CD4-positive, alpha-beta T cell (primary cell): ENCODE data around the gene POLA1. TPM values are rescaled to one million over a fixed set of nuclear protein-coding genes. Genes with fewer than 3 reads are reported as not detected.
A peak's percentile ranks its signal among the peaks of the same experiment; 100 is the strongest.

Experiments
- ATAC-seq: fragments of 200-7000 bp; cut with Tn5 transposase; one replicate; pipeline ENCODE4 v1.10.0; 2022; ENCODE audit warnings: mild to moderate bottlenecking; ENCODE audit not compliant: poor library complexity
- CTCF ChIA-PET: fragments of 350-600 bp; sonication (Branson Sonifier 250); formaldehyde crosslinking; loops from one replicate; lab custom pipeline; 2021; ENCODE audit warnings: antibody characterized with exemption, inconsistent platforms; lab: Charles Lee
- POLR2A ChIA-PET: fragments of 350-600 bp; sonication (Branson Sonifier 250); formaldehyde crosslinking; loops from one replicate; lab custom pipeline; 2021; ENCODE audit warnings: antibody characterized with exemption, inconsistent platforms; lab: Charles Lee
- DNase-seq, 14 experiments: peaks; one replicate each; pipeline ENCODE4 v3.0.0-alpha.2; 2013 to 2020; ENCODE audit warnings: mixed read lengths in 2 of 14
- H3K27ac ChIP-seq, 2 donors: one replicate each; pipeline versions ENCODE4 v1.5.1 to v1.7.0; 2013; ENCODE audit warnings: low read length in 2 of 2, low read depth in 1 of 2, mild to moderate bottlenecking in 1 of 2
- H3K27me3 ChIP-seq, 2 experiments: 1 replicate in 1 of 2; 2 replicates in 1 of 2; pipeline versions ENCODE4 v1.6.1 to v1.7.0; 2013; ENCODE audit warnings: low read length in 2 of 2, control low read depth in 1 of 2, mild to moderate bottlenecking in 1 of 2, moderate library complexity in 1 of 2; ENCODE audit not compliant: insufficient read depth in 2 of 2, control insufficient read depth in 1 of 2
- H3K36me3 ChIP-seq: one replicate; pipeline ENCODE4 v1.6.1; 2013; ENCODE audit warnings: low read length, control low read depth; ENCODE audit not compliant: insufficient read depth
- H3K4me1 ChIP-seq: one replicate; pipeline ENCODE4 v1.6.1; 2013; ENCODE audit warnings: low read length, control low read depth; ENCODE audit not compliant: insufficient read depth
- H3K4me3 ChIP-seq: one replicate; pipeline ENCODE4 v1.5.1; 2013; ENCODE audit warnings: mild to moderate bottlenecking, low read length, moderate library complexity
- H3K9me3 ChIP-seq, 2 experiments: 1 replicate in 1 of 2; 2 replicates in 1 of 2; pipeline versions ENCODE4 v1.6.1 to v1.7.0; 2013; ENCODE audit warnings: low read length in 2 of 2, mild to moderate bottlenecking in 2 of 2, control low read depth in 1 of 2, moderate library complexity in 1 of 2; ENCODE audit not compliant: control insufficient read depth in 1 of 2, insufficient read depth in 1 of 2
- H3K27ac Mint-ChIP-seq: one replicate; pipeline ENCODE4 v1.8.0; 2020; ENCODE audit warnings: mixed read lengths
- H3K27me3 Mint-ChIP-seq: one replicate; pipeline ENCODE4 v1.8.0; 2021; ENCODE audit warnings: mixed read lengths
- H3K36me3 Mint-ChIP-seq: one replicate; pipeline ENCODE4 v1.8.0; 2021; ENCODE audit warnings: low read depth, mixed read lengths
- H3K4me1 Mint-ChIP-seq: one replicate; pipeline ENCODE4 v1.8.0; 2021; ENCODE audit warnings: low read depth, mixed read lengths
- H3K4me3 Mint-ChIP-seq: one replicate; pipeline ENCODE4 v1.8.0; 2020; ENCODE audit warnings: mild to moderate bottlenecking, mixed read lengths
- H3K9me3 Mint-ChIP-seq: one replicate; pipeline ENCODE4 v1.8.0; 2020; ENCODE audit warnings: mixed read lengths
- intact Hi-C, 2 experiments: fragments of 100-400 bp; cut with DNase I in 1 of 2; cut with micrococcal nuclease in 1 of 2; formaldehyde crosslinking; loops; one replicate each; pipeline versions ENCODE4 v1.15.1 to v1.9.0; 2023 to 2025; cut with DNase I, micrococcal nuclease
- total RNA-seq, 174 experiments: library from RNA in 2 of 174; stranded (reverse) in 2 of 174; gene quantifications; one replicate each; pipeline ENCODE4 v1.2.3 and lab custom pipeline; 2021 to 2026
- TF ChIP-seq, protein P1 (sequence below): fragments of 200-600 bp; IDR thresholded peaks from one replicate; pipeline ENCODE4 v1.8.0; 2022; ENCODE audit warnings: antibody characterized with exemption, mild to moderate bottlenecking

POLA1 gene
- total RNA-seq, 2 experiments from 2014 or later = 4.7 TPM

DNA sequence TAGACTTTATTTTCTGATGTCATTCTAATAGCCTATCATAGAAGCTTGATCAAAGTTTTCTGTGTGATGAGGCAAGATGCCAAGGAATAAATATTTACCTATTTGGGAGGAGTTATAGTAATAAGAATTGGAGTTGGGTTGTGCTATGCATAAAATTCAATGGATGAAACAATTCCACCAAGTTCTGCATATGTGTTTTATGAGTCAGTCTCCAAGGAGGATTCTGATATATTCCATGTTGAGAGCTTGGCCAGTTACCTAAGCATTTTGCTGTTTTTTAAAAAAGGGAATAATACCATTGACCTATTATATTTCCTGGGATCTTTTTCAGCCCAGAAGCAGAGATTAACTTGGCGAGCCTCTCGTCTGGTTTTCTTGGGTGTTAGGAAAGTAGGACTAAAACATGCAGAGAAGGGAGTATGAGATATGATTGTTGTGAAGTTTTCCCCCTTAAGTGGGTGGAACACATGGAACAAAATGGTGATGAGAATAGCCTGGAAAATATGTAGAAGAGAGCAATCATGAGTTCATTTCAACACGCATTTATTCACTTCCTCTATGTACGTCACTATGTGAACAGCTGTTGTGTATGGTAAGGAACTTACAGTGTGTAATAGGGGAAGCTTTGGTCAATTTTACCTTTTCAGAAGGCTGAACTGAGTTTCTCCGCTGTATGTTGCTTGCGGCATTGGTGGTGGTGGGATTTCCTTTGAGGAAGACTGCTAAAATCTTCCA, 39.2 kb downstream of the POLA1 start:
- POLR2A ChIA-PET = interaction anchor here (0.6 kb wide), 1 partner anchor 95 kb away, joined by 3 read pairs; no protein-coding TSS in a partner anchor
- no peak overlapping the region for H3K27ac ChIP-seq
- intact Hi-C loops = no loop called here
- CTCF ChIA-PET = no interaction called here
- no peaks in the 10 kb centered on the region for H3K9me3 Mint-ChIP-seq
- no peaks in the 10 kb centered on the region for H3K27me3 ChIP-seq
- no peaks in the 10 kb centered on the region for H3K27me3 Mint-ChIP-seq
- no peaks in the 10 kb centered on the region for H3K4me1 Mint-ChIP-seq
- no peaks in the 10 kb centered on the region for H3K4me1 ChIP-seq
- TF ChIP-seq, protein P1, sequence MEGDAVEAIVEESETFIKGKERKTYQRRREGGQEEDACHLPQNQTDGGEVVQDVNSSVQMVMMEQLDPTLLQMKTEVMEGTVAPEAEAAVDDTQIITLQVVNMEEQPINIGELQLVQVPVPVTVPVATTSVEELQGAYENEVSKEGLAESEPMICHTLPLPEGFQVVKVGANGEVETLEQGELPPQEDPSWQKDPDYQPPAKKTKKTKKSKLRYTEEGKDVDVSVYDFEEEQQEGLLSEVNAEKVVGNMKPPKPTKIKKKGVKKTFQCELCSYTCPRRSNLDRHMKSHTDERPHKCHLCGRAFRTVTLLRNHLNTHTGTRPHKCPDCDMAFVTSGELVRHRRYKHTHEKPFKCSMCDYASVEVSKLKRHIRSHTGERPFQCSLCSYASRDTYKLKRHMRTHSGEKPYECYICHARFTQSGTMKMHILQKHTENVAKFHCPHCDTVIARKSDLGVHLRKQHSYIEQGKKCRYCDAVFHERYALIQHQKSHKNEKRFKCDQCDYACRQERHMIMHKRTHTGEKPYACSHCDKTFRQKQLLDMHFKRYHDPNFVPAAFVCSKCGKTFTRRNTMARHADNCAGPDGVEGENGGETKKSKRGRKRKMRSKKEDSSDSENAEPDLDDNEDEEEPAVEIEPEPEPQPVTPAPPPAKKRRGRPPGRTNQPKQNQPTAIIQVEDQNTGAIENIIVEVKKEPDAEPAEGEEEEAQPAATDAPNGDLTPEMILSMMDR = no peak
- H3K9me3 ChIP-seq = no peaks in the 10 kb centered on the region
- ATAC-seq (no peak), DNase-seq (peak in 3 of 14 experiments; percentile 0 to 5 (median 4))
- no peak overlapping the region for H3K4me3 ChIP-seq
- peaks cover 12% of the 10 kb centered on the region for H3K36me3 ChIP-seq
- H3K36me3 Mint-ChIP-seq = peaks cover 27% of the 10 kb centered on the region
- H3K27ac Mint-ChIP-seq = no peak overlapping the region
- no peak overlapping the region for H3K4me3 Mint-ChIP-seq

GRCh38 chrX:24741330-24741729, 47.6 kb downstream of the POLA1 start:
- H3K9me3 Mint-ChIP-seq = no peaks in the 10 kb centered on the region
- ATAC-seq (no peak), DNase-seq (no peak)
- Histone ChIP-seq H3K4me1 (no peaks in the 10 kb centered on the region), H3K36me3 (no peaks in the 10 kb centered on the region), H3K9me3 (no peaks in the 10 kb centered on the region), H3K27me3 (no peaks in the 10 kb centered on the region), H3K27ac (no peak overlapping the region), H3K4me3 (no peak overlapping the region)
- H3K4me1 Mint-ChIP-seq = no peaks in the 10 kb centered on the region
- TF ChIP-seq, protein P1 = no peak
- peaks cover 34% of the 10 kb centered on the region for H3K36me3 Mint-ChIP-seq
- CTCF ChIA-PET = no interaction called here
- no peak overlapping the region for H3K27ac Mint-ChIP-seq
- no peak overlapping the region for H3K4me3 Mint-ChIP-seq
- H3K27me3 Mint-ChIP-seq = no peaks in the 10 kb centered on the region
- intact Hi-C loops = no loop called here
- POLR2A ChIA-PET = no interaction called here

DNA sequence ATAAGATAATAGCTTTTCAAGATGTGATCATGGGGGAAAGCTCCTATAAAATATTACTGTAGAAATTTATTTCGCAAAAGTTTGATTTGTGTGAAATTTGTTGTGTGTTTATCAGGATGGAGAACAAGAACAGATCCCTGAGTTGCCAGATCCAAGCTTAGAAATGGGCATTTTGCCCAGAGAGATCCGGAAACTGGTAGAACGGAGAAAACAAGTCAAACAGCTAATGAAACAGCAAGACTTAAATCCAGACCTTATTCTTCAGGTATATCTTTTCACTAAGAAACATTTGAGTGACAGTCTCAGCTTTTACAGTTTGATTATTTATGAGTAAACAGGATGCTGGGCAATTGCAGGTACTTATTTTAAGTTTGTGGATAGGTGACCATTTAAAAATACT, 54.5 kb downstream of the POLA1 start:
- H3K4me1 ChIP-seq = no peaks in the 10 kb centered on the region
- Mint-ChIP-seq H3K4me3 (no peak overlapping the region), H3K9me3 (no peaks in the 10 kb centered on the region), H3K27ac (no peak overlapping the region), H3K27me3 (no peaks in the 10 kb centered on the region), H3K36me3 (peaks cover 10% of the 10 kb centered on the region), H3K4me1 (no peaks in the 10 kb centered on the region)
- ChIA-PET CTCF (no interaction called here), POLR2A (no interaction called here)
- H3K36me3 ChIP-seq = peaks cover 7% of the 10 kb centered on the region
- DNase-seq (no peak), ATAC-seq (no peak)
- H3K27me3 ChIP-seq = no peaks in the 10 kb centered on the region
- H3K27ac ChIP-seq = no peak overlapping the region
- intact Hi-C loops = no loop called here
- H3K4me3 ChIP-seq = no peak overlapping the region
- no peaks in the 10 kb centered on the region for H3K9me3 ChIP-seq
- TF ChIP-seq, protein P1 = no peak
